PC-3 (cell line): ENCODE measurements around the gene ZNF208.
"Not testable (repeated sequence)": the region's sequence is repeated elsewhere in the genome, so short reads cannot be mapped to it uniquely, and the experiment has no call there.

Source experiments
- EZH2 ChIP-seq: fragments of 300-600 bp; sonication (generic); IDR thresholded peaks from one replicate; pipeline ENCODE4 v1.6.1; 2017; ENCODE audit warnings: antibody characterized with exemption, mild to moderate bottlenecking, low read length; ENCODE audit not compliant: unreplicated experiment
- TF ChIP-seq, protein P1 (sequence below): fragments of 300-600 bp; sonication (generic); conservative IDR thresholded peaks from 2 replicates; pipeline ENCODE4 v1.5.1; 2017; ENCODE audit warnings: antibody characterized with exemption, low read depth, mild to moderate bottlenecking, low read length

DNA sequence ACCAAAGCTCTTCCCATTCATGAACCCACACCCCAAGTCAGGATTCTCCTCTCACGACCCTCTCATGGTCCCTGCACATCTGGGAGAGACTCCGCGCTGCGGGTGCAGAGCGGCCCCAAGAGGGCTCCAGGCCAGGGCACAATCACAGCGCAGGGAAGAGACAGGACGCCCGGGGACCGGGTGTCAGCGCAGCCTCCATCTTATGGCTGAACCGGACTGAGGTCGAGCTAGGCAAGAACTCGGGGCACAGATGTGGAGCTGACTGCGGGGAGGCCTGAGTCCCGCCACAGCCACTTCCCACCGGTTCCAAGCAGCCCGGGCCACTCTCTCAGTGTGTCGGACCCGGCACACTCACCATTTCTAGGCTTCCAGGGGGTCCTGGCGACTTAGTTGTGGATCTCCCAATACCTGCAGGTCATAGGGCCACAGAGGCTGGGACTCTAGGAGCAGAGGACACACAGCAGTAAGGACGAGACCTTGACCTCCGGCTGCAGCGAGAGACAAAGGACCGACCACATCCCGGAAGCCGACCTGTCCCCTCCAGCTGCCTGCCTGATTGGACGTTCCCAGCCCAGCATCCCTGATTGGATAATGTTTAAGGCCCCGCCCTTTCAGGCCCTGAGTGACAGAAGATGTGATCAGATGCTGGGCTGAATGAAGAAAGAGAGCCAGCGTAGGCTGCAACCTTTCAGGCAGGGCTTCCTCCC lies at the start of gene ZNF208:
- TF ChIP-seq, protein P1, sequence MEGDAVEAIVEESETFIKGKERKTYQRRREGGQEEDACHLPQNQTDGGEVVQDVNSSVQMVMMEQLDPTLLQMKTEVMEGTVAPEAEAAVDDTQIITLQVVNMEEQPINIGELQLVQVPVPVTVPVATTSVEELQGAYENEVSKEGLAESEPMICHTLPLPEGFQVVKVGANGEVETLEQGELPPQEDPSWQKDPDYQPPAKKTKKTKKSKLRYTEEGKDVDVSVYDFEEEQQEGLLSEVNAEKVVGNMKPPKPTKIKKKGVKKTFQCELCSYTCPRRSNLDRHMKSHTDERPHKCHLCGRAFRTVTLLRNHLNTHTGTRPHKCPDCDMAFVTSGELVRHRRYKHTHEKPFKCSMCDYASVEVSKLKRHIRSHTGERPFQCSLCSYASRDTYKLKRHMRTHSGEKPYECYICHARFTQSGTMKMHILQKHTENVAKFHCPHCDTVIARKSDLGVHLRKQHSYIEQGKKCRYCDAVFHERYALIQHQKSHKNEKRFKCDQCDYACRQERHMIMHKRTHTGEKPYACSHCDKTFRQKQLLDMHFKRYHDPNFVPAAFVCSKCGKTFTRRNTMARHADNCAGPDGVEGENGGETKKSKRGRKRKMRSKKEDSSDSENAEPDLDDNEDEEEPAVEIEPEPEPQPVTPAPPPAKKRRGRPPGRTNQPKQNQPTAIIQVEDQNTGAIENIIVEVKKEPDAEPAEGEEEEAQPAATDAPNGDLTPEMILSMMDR: not testable (repeated sequence)
- not testable (repeated sequence) for TF ChIP-seq EZH2
